Left cardiac atrium (tissue), 4 donors: Measurements from ENCODE around the gene FCER2. TPM values are rescaled to one million over a fixed set of nuclear protein-coding genes. Genes with fewer than 3 reads are reported as not detected.
"Not testable (repeated sequence)": the region's sequence is repeated elsewhere in the genome, so short reads cannot be mapped to it uniquely, and the experiment has no call there.

Source experiments
- ATAC-seq, 2 donors: fragments of 200-7000 bp; cut with Tn5 transposase; one replicate each; pipeline ENCODE4 v1.9.1; 2020; ENCODE audit warnings: mild to moderate bottlenecking in 2 of 2, moderate library complexity in 2 of 2
- DNase-seq: peaks from one replicate; pipeline ENCODE4 v3.0.0-alpha.2; 2020
- intact Hi-C, 2 donors: fragments of 100-400 bp; cut with DNase I; formaldehyde crosslinking; loops; one replicate each; pipeline versions ENCODE4 v1.14.1 to v1.15.1; 2022 to 2023
- total RNA-seq, 2 donors: library from RNA; stranded (reverse); fragmentation: NEBNext Ultra II Directional; extraction: Animal tissue kit (Norgen Biotek cat#: 25700); gene quantifications; one replicate each; pipeline ENCODE4 v1.2.1, GENCODE V29; 2021
- donor health status: DM: no; HTN: yes; CAD: no.
- donor health status: DM: no; HTN: yes; CAD: no; lungs with severe emphysema.
- donor health status: DM: yes; HTN: yes; CAD: no.
- donor health status: Dilated cardiomyopathy.

FCER2 gene
- total RNA-seq, 2 donors from 2014 or later = 0.31 to 1.7 TPM

GRCh38 chr19:7662657-7663056, 39.3 kb downstream of the FCER2 start:
- DNase-seq (no peak), ATAC-seq (no peak)
- intact Hi-C loops = no loop called here

GRCh38 chr19:7661744-7662538, 40.0 kb downstream of the FCER2 start:
- DNase-seq (no peak), ATAC-seq (no peak)
- intact Hi-C loops = no loop called here

GRCh38 chr19:7658219-7658686, 43.7 kb downstream of the FCER2 start:
- intact Hi-C loops = loop anchor here (10.0 kb wide), 1 partner anchor 137 kb away; no protein-coding TSS in a partner anchor
- DNase-seq (no peak), ATAC-seq (no peak)

GRCh38 chr19:7657131-7657751, 44.7 kb downstream of the FCER2 start:
- intact Hi-C loops = loop anchor here (10.0 kb wide), 1 partner anchor 138 kb away; no protein-coding TSS in a partner anchor
- DNase-seq = no peak

GRCh38 chr19:7655581-7655980, 46.4 kb downstream of the FCER2 start:
- DNase-seq (no peak), ATAC-seq (no peak)
- intact Hi-C loops = loop anchor here (10.0 kb wide), 1 partner anchor 139 kb away; no protein-coding TSS in a partner anchor

More at GRCh38 chr19:7657131-7657751, 44.7 kb downstream of the FCER2 start:
- peak in 1 of 2 donors; percentile 59 for ATAC-seq

- DNase-seq (no peak), ATAC-seq (no peak)
- intact Hi-C loops = loop anchor here (10.0 kb wide), 1 partner anchor 140 kb away; no protein-coding TSS in a partner anchor
These were observed 47.5 kb downstream of the FCER2 start for GRCh38 chr19:7654401-7654800.

GRCh38 chr19:7652061-7652641, 49.8 kb downstream of the FCER2 start:
- peak; percentile 80 for DNase-seq
- ATAC-seq = peak; percentile 83 to 87
- intact Hi-C loops = loop anchor here (10.0 kb wide), 1 partner anchor 143 kb away; no protein-coding TSS in a partner anchor

GRCh38 chr19:7650148-7650547, 51.8 kb downstream of the FCER2 start:
- ATAC-seq = no peak
- intact Hi-C loops = loop anchor here (10.0 kb wide), 1 partner anchor 145 kb away; no protein-coding TSS in a partner anchor
- DNase-seq = no peak

- DNase-seq = no peak
- intact Hi-C loops = no loop called here
These were observed 53.5 kb downstream of the FCER2 start for GRCh38 chr19:7648265-7649014.

GRCh38 chr19:7647156-7647555, 54.8 kb downstream of the FCER2 start:
- DNase-seq (no peak), ATAC-seq (no peak)
- intact Hi-C loops = no loop called here

More at GRCh38 chr19:7648265-7649014, 53.5 kb downstream of the FCER2 start:
- ATAC-seq = no peak

- ATAC-seq (no peak), DNase-seq (no peak)
- intact Hi-C loops = no loop called here
These were observed 55.6 kb downstream of the FCER2 start for GRCh38 chr19:7646426-7646700.

- intact Hi-C loops = no loop called here
- no peak for DNase-seq
- ATAC-seq = no peak
These were observed 56.1 kb downstream of the FCER2 start for GRCh38 chr19:7645656-7646425.

GRCh38 chr19:7645163-7645562, 56.8 kb downstream of the FCER2 start:
- ATAC-seq (peak in 1 of 2 donors; percentile 34), DNase-seq (no peak)
- intact Hi-C loops = no loop called here

GRCh38 chr19:7644550-7644877, 57.4 kb downstream of the FCER2 start:
- intact Hi-C loops = no loop called here
- DNase-seq (no peak), ATAC-seq (no peak)

GRCh38 chr19:7643629-7644549, 58.0 kb downstream of the FCER2 start:
- ATAC-seq, intact Hi-C loops, DNase-seq: not testable (repeated sequence)

GRCh38 chr19:7643031-7643415, 58.9 kb downstream of the FCER2 start:
- DNase-seq (no peak), ATAC-seq (no peak)
- intact Hi-C loops = no loop called here

GRCh38 chr19:7642295-7643030, 59.5 kb downstream of the FCER2 start:
- DNase-seq (no peak), ATAC-seq (no peak)
- intact Hi-C loops = no loop called here
